ENCODE data around the gene NR2E3.
"Not testable (repeated sequence)": the region's sequence is repeated elsewhere in the genome, so short reads cannot be mapped to it uniquely, and the experiment has no call there.

The NR2E3 gene

GRCh38 chr15:71820127-71820526, 9.8 kb downstream of the NR2E3 start:
- no peak for DNase-seq

- no peak for DNase-seq
These were observed 11.3 kb downstream of the NR2E3 start for GRCh38 chr15:71821547-71822129.

GRCh38 chr15:71822890-71823630, 12.7 kb downstream of the NR2E3 start:
- DNase-seq = no peak

GRCh38 chr15:71823801-71824200, 13.4 kb downstream of the NR2E3 start:
- no peak for DNase-seq

GRCh38 chr15:71825021-71825730, 14.8 kb downstream of the NR2E3 start:
- DNase-seq = no peak

- DNase-seq = no peak
These were observed 15.8 kb downstream of the NR2E3 start for GRCh38 chr15:71826196-71826595.

- DNase-seq = no peak
These were observed 20.6 kb downstream of the NR2E3 start for GRCh38 chr15:71830981-71831380.

- DNase-seq = no peak
These were observed 31.2 kb downstream of the NR2E3 start for GRCh38 chr15:71841563-71841962.

GRCh38 chr15:71844916-71845315, 34.6 kb downstream of the NR2E3 start:
- no peak for DNase-seq

- no peak for DNase-seq
These were observed 43.2 kb downstream of the NR2E3 start for GRCh38 chr15:71853543-71853942.

GRCh38 chr15:71858232-71858631, 47.9 kb downstream of the NR2E3 start:
- DNase-seq = not testable (repeated sequence)
